Transverse colon (tissue), 4 donors: Measurements from ENCODE around the gene EDAR. TPM values are rescaled to one million over a fixed set of nuclear protein-coding genes. Genes with fewer than 3 reads are reported as not detected.
A peak's percentile ranks its signal among the peaks of the same experiment; 100 is the strongest.

Experiments used
- DNase-seq: peaks from one replicate; pipeline ENCODE4 v3.0.0-alpha.2; 2019
- H3K27ac ChIP-seq, 4 donors: fragments of 200-600 bp; sonication (generic); 2 replicates each; pipeline ENCODE4 v1.5.1; 2016 to 2018; ENCODE audit warnings: inconsistent platforms in 4 of 4
- H3K27me3 ChIP-seq: fragments of 200-600 bp; sonication (generic); 2 replicates; pipeline ENCODE4 v1.5.1; 2017; ENCODE audit warnings: inconsistent platforms
- H3K36me3 ChIP-seq, 4 donors: fragments of 200-600 bp; sonication (generic); 2 replicates each; pipeline ENCODE4 v1.5.1; 2017 to 2019; ENCODE audit warnings: inconsistent platforms in 4 of 4
- H3K4me1 ChIP-seq, 4 donors: fragments of 200-600 bp; sonication (generic); 2 replicates each; pipeline ENCODE4 v1.5.1; 2017 to 2020; ENCODE audit warnings: inconsistent platforms in 4 of 4
- H3K4me3 ChIP-seq, 4 donors: fragments of 200-600 bp; sonication (generic); 1 replicate in 1 of 4; 2 replicates in 3 of 4; pipeline versions ENCODE4 v1.5.1 to v1.6.1; 2017 to 2019; ENCODE audit warnings: inconsistent platforms in 4 of 4
- H3K9me3 ChIP-seq, 2 donors: fragments of 200-600 bp; sonication (generic); 2 replicates each; pipeline ENCODE4 v1.5.1; 2017 to 2019; ENCODE audit warnings: inconsistent platforms in 2 of 2
- EP300 ChIP-seq: sonication (generic); formaldehyde crosslinking; IDR thresholded peaks from one replicate; pipeline ENCODE4 v1.6.1; 2017; ENCODE audit warnings: antibody characterized with exemption, low read depth
- POLR2A ChIP-seq: fragments of 450-650 bp; IDR thresholded peaks from one replicate; pipeline ENCODE4 v1.6.1; 2016; ENCODE audit warnings: antibody characterized with exemption, mild to moderate bottlenecking, moderate library complexity
- POLR2AphosphoS5 ChIP-seq, 3 donors: sonication (generic); formaldehyde crosslinking; IDR thresholded peaks; one replicate each; pipeline ENCODE4 v1.6.1; 2016; ENCODE audit warnings: antibody characterized with exemption in 3 of 3
- WGBS, 2 donors: methylation state at CpG; one replicate each; pipeline ENCODE4 v1.1.5; 2018; ENCODE audit warnings: low coverage in 1 of 2; 5-methylcytosine and 5-hydroxymethylcytosine counted together
- in situ Hi-C, 4 donors: fragments of 200-750 bp; cut with MboI; loops; one replicate each; pipeline versions ENCODE4 v1.15.0 to v1.15.1; 2017; ENCODE audit warnings: low sequenced_read_pairs in 3 of 4, low pct_ligation_motif_present in 1 of 4, low pct_unique_long_range_greater_than_20kb in 1 of 4
- intact Hi-C: fragments of 100-400 bp; cut with DNase I; formaldehyde crosslinking; loops from one replicate; pipeline ENCODE4 v1.15.1; 2023; ENCODE audit warnings: low total_unique reads
- total RNA-seq, 4 donors: library from RNA; depleted of rRNA; stranded (reverse); fragments of >200 nt; gene quantifications; one replicate each; pipeline ENCODE4 v1.1.0, GENCODE V29; 2016
- TF ChIP-seq, protein P1 (sequence below), 5 experiments: fragments of 200-600 bp in 3 of 5; fragments of 450-650 bp in 2 of 5; sonication (generic) in 3 of 5; IDR thresholded peaks; 1 replicate in 2 of 5; 2 replicates in 3 of 5; pipeline ENCODE4 v1.5.1; 2016 to 2017; ENCODE audit warnings: antibody characterized with exemption in 5 of 5, inconsistent platforms in 3 of 5, mild to moderate bottlenecking in 2 of 5, moderate library complexity in 1 of 5

EDAR gene
- total RNA-seq, 4 donors from 2014 or later, result 0.14 to 0.64 TPM; not detected in 2

DNA sequence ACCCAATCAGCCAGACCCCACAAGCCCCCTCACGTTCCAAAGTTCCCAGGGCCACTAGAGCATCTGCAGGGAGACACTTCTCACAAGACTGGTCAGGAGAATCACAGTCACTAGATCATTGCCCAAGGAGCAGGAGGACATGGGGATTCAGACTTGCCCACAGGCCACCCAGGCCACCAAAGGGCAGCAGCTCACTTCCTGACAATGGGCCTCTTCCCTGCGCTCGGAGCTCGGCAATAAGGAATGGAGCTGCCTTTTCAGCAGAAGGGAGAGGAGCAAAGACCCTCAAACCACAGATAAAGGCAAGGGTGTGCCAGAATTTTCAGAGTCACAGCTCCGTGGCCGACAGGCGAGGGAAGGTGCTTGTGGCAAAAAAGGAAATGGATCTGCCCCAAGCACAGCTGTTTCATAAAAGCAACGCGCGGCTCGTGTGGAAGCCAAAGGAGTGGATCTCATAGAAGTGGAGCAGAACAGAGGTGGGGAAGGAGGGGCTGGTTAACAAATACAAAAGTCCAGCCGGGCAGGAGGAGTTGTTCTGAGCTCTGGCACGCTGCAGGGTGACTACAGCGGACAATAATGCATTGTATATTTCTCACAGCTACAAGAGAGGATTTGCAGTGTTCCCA, 72.1 kb downstream of the EDAR start:
- H3K27me3 ChIP-seq, result no peaks in the 10 kb centered on the region
- TF ChIP-seq POLR2AphosphoS5 (IDR thresholded peaks at IDR 0.05) (no peak), EP300 (no peak), POLR2A (no peak)
- TF ChIP-seq, protein P1, sequence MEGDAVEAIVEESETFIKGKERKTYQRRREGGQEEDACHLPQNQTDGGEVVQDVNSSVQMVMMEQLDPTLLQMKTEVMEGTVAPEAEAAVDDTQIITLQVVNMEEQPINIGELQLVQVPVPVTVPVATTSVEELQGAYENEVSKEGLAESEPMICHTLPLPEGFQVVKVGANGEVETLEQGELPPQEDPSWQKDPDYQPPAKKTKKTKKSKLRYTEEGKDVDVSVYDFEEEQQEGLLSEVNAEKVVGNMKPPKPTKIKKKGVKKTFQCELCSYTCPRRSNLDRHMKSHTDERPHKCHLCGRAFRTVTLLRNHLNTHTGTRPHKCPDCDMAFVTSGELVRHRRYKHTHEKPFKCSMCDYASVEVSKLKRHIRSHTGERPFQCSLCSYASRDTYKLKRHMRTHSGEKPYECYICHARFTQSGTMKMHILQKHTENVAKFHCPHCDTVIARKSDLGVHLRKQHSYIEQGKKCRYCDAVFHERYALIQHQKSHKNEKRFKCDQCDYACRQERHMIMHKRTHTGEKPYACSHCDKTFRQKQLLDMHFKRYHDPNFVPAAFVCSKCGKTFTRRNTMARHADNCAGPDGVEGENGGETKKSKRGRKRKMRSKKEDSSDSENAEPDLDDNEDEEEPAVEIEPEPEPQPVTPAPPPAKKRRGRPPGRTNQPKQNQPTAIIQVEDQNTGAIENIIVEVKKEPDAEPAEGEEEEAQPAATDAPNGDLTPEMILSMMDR (IDR thresholded peaks at IDR 0.05), result no peak
- WGBS, 2 donors, result 31 to 39% methylated on average over 3 to 14 of the region's 14 CpGs

DNA sequence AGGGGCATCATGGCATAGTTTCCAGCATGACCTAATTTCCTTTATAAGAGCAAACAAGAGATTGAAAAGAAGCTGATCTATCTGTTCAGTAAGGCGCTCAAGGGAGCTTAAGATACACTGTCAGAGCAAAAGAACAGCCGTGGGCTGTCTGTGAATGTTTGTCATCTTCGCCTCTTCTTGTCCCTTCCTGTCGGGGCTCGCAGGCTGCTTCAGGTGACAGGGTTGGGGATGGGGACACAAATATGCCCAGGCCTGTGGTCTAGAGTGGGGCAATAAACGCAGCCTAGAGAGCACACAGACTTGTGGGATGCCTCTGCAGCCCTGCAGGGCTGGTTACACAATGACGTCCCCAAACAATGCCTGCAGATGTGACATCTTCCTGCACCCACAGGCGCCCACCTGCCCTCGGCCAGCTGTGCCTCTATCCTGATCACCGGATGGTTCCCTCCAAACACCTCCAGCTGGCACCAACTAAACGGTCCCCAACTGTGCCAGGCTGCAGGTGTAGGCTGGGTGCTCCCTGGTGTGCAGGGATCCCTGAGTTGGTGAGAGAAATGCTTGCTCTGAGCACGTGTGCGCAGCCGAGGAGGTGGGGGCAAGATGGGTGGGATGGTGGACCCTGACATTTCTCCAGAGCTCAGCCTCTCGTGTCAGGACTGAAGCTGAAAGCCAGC, 72.8 kb downstream of the EDAR start:
- no peaks in the 10 kb centered on the region for H3K9me3 ChIP-seq
- WGBS, 2 donors, result 69% methylated on average over 14 of the region's 15 CpGs; no CpG with 5 or more reads in 1 of the 2 donors
- TF ChIP-seq POLR2AphosphoS5 (IDR thresholded peaks at IDR 0.05), result no peak
- TF ChIP-seq POLR2A, result no peak
- TF ChIP-seq EP300, result no peak
- TF ChIP-seq, protein P1 (IDR thresholded peaks at IDR 0.05), result no peak
- H3K4me1 ChIP-seq, result peaks cover 5 to 12% (median 9%) of the 10 kb centered on the region in 4 donors
- in situ Hi-C loops, result no loop called here
- intact Hi-C loops, result no loop called here
- H3K27ac ChIP-seq, result no peak overlapping the region
- H3K27me3 ChIP-seq, result no peaks in the 10 kb centered on the region
- no peak for DNase-seq
- no peak overlapping the region for H3K4me3 ChIP-seq
- no peaks in the 10 kb centered on the region for H3K36me3 ChIP-seq

More for the DNA sequence above, 72.1 kb downstream of the EDAR start:
- H3K9me3 ChIP-seq, result no peaks in the 10 kb centered on the region
- in situ Hi-C loops (no loop called here), intact Hi-C loops (no loop called here)
- H3K4me3 ChIP-seq, result no peak overlapping the region
- peaks cover 5 to 12% (median 9%) of the 10 kb centered on the region in 4 donors for H3K4me1 ChIP-seq
- peak overlapping the region in 2 of 4 donors; percentile 4 to 53 for H3K27ac ChIP-seq
- peak; percentile 33 for DNase-seq
- no peaks in the 10 kb centered on the region for H3K36me3 ChIP-seq

DNA sequence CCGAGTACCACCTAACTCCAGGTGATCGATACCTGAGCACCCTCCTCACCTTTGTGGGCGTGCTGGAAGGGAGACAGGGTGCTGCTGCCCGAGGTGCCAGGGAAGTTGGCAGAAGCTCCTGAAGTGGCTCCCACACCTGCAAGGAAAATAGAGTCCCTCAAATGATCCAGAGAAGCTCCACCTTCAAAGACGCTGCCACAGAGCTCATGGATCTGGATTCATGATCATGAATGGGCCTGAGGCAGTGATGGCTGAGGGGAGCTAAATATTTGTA, 76.5 kb downstream of the EDAR start:
- TF ChIP-seq, protein P1 (IDR thresholded peaks at IDR 0.05), result no peak
- TF ChIP-seq EP300, result no peak
- TF ChIP-seq POLR2AphosphoS5 (IDR thresholded peaks at IDR 0.05), result no peak
- no peak for TF ChIP-seq POLR2A
- in situ Hi-C loops, result no loop called here
- Histone ChIP-seq H3K36me3 (no peaks in the 10 kb centered on the region), H3K4me3 (no peak overlapping the region), H3K9me3 (no peaks in the 10 kb centered on the region), H3K27ac (no peak overlapping the region), H3K27me3 (no peaks in the 10 kb centered on the region), H3K4me1 (peaks cover 2 to 13% (median 6%) of the 10 kb centered on the region in 4 donors)
- WGBS, 2 donors, result 81% methylated on average over 5 of the region's 5 CpGs; no CpG with 5 or more reads in 1 of the 2 donors
- DNase-seq, result no peak
- intact Hi-C loops, result no loop called here

DNA sequence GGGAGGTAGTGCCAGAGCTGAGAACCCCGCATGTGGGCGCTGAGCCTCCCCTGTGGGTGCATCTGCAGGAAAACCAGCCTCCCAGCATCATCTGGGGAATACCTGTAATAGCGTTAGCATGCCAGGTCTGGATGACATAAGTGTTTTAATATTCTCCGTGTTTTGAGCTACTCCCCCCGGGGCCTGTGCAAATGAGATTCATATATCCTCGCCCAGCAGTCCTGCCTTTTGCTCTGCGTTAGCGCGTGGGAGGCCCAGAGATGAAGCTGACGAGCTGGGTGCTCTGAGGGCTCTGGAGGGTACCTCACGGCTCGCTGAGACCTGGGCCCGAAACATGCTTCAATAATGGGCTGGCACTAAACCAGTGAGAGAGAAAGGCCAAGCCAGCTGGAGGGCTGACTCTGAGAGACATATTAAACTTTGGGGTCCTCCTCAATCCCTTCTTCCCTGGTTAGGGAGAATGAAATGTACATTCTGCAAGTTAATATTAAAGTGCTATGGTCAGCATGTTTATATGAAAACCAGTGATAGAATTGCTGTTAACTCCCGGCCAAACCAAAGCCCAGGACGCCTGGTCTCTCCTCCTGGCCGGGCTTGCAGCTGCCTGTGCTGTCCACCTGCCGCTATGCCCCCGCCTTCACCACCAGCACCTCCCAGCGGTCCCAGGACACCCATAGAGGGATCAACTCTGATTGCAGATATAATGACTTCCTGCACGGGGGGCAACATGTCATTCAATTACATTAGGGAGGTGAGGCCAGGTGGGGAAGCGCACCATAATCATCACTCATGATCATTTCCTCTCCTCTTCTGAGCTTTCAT, 77.0 kb downstream of the EDAR start:
- no peaks in the 10 kb centered on the region for H3K36me3 ChIP-seq
- peaks cover 0 to 9% (median 2%) of the 10 kb centered on the region in 4 donors for H3K4me1 ChIP-seq
- in situ Hi-C loops (no loop called here), intact Hi-C loops (no loop called here)
- no peaks in the 10 kb centered on the region for H3K9me3 ChIP-seq
- no peak for TF ChIP-seq POLR2AphosphoS5 (IDR thresholded peaks at IDR 0.05)
- no peak for TF ChIP-seq POLR2A
- no peak for TF ChIP-seq EP300
- WGBS, 2 donors, result 93% methylated on average over 21 of the region's 21 CpGs; no CpG with 5 or more reads in 1 of the 2 donors
- peak; percentile 3 for DNase-seq
- no peaks in the 10 kb centered on the region for H3K27me3 ChIP-seq
- H3K27ac ChIP-seq, result no peak overlapping the region
- H3K4me3 ChIP-seq, result no peak overlapping the region
